Kidney glomerular epithelial cell (primary cell): ENCODE results near the gene TCERG1.
"Not testable (repeated sequence)": the region's sequence is repeated elsewhere in the genome, so short reads cannot be mapped to it uniquely, and the experiment has no call there.

Experiments
- DNase-seq: peaks from one replicate; lab custom pipeline; 2025; lab: John Stamatoyannopoulos, UW

TCERG1 gene

DNA sequence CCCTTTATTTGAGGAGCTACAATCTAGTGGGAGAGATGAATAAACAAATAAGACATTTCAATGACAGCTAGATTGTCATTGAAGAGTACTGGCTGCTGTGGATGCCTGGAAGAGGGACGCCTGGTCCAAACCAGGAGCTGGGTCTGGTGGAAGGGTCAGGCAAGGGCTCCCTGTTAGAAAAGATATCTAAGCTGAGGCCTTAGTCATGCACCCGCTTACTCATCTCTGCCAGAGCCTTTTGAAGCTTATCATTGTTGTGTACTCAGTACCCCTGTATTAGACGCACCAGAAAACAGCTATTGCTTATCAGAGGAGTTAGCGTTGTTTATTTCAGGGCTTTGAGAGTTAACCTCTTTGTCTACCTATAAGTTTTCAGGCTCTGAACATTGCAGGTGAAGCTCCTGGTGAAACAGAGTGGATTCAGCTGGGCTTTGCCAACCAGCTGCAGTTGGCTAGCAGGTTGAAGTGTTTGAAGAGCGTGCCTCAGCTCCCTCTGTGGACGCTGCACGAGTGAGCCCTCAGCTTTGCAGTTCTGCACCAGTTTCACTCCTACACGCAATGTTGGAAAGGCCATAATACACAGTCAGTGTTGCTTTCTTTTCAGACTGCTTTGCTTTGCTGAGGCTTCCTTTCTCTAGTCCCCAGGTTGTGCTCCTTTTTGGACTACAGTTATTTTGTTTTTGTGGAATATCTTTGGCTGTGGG, 74.4 kb downstream of the TCERG1 start:
- no peak for DNase-seq

DNA sequence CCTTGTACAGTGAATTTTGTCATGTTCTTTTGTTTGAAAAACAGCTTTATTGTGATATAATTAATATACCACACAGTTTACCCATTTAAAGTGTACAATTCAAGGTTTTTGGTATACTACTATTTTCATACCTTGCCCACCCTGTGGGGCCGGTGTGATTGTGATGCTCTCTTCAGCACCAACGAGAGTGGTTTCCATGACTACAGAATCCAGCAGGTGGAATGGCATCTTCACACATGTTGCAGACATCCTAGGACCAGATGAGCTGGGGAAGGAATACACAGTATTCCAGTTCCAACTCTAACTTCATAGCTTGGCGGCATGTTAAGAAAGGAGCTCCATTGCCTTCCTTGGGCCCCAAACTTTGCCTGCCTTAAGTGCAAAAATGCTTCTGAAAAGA, 76.6 kb downstream of the TCERG1 start:
- DNase-seq = no peak

DNA sequence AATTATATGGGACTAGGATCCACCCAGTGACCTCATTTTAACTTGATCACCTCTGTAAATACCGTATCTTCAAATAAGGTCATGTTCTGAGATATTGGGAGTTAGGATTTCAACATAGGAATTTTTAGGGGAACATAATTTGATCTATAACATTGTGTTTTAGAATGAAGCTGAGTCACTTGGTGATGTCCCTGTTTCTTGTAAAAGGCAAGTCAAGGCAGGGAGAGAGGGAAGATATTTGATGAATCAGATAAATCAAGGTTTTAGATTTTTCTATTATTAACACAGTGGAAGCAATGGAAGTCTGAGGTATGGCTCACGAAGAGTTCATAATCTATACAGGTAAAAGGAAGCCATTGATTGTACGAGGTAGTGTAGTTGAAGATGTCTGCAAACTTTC, 80.7 kb downstream of the TCERG1 start:
- no peak for DNase-seq

DNA sequence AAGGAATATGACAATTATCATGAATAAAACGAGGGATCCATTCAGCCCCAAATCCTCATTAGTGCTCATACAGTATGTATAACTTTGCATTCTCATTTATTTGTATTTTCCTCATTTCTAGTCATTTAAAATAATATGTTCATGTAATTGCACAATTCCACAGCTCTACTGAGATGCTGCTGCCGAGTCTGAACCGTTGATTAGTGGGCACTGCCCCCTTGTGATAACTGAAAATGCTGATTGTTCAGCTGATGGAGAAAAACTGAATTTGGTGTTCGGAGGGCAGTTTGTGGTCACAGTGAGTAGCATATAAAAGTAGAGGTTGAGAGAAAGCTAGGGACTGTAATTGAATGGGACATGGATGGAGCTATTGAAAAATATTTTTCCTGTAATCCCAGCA, 81.1 kb downstream of the TCERG1 start:
- DNase-seq = no peak

DNA sequence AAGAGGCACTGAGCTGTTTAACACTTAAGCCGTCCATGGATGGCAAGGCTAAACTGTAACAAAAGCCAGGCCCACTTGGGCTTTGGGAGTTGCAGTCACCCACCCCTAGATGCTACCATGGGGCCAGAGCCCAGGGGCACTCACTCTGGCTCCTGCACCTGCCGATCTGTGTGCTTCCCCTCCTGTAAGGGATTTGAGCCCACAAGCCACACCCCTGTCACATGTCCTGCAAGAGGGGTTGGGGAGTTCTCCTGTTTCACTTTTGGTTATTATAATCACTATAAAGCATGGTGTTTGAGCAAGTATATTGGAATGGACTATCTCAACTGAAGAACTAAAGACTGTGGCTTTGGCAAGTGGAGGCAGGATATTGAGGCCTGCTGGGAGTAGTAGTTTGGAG, 82.9 kb downstream of the TCERG1 start:
- DNase-seq = no peak

DNA sequence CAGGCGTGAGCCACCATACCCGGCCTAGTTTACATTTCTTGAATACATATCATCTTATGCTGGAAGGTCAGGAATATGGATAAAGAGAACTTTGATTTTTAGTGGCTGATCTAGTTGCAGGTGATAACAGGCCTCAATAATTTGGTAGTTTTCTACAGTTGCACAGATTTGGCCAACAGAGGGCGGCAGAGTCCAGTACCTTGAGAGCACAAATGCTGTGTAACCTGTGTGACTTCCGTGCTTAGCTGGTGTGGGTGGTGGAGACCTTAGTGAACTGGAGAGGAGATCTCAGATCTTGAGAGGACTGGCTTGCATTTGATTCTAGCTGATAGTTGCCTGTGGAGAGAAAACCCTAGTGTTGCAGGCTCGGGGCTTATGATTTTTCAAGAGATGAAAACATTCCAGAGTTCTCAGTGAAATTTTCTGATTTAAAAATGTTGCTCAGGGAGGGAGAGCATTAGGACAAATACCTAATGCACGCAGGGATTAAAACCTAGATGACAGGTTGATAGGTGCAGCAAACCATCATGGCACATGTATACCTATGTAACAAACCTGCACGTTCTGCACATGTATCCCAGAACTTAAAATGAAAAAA, 86.2 kb downstream of the TCERG1 start:
- DNase-seq = peak; percentile 74

DNA sequence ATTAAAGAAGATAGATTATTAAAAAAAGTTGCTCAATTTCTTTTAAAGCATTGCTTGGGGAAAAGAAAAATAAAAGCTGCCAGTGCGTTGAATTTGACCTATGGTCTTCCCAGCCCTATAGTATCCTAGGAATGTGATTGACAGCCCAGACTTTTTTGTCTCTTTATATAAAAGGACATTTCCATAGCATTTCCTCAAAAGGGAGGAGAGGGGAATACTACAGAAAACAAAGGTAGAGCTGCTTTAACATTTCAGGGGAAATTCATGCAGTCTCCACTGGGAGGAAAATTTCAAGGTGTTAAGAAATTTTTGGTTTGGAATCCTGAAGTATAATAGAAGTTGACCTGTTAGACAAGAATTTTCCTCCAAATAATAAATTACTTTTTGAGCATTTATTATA, 86.7 kb downstream of the TCERG1 start:
- no peak for DNase-seq

DNA sequence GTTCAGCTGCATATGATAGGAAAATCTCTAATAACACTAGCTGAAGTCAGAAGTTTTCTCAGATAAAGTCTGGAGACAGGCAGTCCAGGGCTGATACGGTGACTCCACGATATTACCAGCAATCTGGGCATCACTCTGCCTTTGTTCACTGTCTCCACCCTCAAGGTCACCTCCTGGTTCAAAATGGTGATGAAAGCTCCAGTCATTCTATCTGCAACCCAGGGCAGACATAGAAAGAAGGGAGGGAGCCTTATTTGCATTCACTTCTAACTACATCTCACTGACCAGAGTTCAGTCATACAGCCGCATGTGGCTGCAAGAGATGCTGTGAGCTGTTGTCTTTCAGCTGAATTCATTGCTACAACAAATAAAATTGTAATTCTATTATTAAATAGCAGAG, 91.3 kb downstream of the TCERG1 start:
- no peak for DNase-seq

DNA sequence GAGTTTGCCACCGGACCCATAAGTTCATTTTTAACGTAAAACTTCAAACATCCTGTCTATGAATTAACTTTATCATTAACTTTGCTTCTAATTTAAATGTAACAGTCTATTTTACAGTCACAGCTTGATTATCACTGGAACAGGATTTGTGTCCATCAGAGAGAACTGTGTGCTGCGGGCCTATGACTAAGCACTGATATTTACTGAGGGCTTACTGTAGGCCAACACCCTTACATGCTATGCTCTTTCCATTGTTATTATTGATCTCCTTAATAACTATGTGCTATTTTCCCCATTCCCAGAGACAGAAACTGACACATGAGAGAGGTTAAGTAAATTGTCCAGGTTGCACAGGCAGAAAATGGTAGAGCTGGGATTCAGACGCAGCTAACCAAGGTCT, 92.8 kb downstream of the TCERG1 start:
- no peak for DNase-seq

DNA sequence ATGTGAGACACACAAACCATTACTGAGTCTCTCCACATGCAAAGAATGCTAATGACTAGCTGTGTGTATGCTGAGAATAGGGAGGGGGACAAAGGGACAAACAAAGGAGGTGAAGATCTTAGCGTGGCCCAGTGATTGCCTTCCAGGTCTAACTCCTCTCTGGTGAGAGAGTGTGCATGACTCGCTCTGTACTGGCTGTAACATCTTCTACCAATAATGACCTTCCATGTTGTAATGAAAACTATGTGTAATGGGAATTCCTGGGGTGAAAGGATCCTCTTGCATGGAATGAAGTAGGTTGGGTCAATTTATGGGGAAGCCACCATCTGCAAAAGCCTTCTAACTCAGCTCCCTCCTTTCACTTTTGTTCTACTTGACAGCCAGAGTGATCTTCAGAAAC, 93.3 kb downstream of the TCERG1 start:
- no peak for DNase-seq

DNA sequence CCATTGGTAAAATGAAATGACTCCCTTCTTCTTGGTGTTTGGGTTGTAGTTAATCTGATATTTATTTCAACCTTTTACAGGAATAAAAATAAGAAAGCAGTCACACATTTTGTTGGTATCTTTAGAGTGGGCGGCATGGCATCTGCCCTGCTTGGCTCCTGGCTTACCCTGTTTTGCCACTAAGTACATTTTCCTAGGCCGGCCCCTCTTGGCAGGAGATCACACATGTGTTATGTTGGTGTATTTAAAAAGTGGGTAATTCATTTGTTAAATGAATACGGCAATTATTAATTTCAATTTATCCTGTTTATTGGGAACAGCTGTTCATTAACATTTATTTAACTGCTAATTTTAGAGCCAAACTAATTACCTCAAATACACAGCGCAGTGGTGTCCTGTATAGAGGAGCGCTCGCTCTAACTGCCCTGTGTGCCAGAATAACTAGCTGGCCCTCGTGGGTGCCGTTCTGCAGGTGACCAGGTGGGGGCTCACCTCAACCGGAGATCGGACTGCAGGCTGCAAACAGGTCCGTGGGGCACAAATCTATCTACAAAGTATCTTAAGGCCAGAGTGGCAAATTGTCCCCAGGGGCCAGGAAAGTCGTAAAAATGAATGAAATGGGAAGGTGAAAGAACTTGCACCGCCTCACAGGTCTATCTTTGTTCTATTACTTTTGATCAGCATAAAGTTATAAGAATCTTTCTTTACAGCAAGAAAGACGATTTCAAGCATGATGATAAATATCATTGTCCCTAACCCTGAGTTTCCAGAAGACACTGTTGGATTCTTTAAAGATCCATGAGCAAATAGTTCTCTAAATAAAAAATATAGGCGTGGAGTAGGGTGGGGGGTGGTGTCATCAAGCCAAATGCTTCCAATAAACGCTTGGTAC, 95.1 kb downstream of the TCERG1 start:
- peak; percentile 55 for DNase-seq

DNA sequence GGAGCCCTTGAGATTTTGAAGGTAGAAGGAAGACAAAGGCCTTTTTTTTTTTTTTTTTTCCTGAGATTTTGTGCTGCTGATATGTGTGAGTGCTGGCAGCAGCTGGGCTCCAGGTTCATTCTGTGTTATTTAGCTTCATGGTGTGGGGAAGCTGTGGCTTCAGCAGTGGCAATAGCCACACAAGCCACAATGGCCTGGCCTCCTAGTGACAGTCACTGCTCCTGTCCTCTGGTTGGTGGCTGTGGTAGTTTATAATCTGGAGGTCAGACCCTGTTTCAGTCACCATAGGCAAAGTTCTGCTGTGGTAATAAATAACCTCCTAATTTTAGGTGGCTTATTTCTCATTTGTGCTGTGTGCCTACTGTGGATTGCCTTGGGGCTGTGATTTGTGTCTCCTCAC, 97.1 kb downstream of the TCERG1 start:
- DNase-seq = no peak

DNA sequence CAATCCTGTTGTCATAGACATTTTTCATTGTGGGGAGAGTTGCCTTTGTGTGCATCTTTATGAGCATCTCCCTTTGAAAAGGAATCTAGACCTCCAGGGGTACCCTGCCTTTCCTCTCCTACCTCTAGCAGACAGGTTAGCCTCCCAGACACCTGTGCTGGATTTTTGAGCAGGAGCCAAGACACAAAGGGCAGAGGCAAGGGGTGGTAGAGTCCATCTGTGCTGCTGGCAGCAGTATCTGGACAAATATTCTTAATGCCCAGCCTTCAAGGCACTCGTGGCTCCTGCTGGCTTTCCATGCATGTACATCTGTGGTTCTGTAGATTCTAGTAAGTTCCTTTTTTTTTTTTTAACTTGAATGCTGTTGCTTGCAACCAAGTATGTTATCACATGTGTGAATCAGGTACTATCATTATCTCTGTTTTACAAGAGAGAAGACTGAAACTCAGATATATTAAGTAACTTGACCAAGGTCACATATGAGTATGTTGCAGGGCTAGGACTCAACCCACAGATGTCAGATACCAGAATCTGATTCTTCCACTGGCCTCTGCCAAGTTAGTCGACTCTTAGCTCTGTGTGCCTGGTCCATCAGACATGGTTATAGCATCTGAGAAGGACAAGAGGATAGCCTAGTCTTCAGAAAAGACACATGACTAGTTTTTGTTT, 101.8 kb downstream of the TCERG1 start:
- no peak for DNase-seq

DNA sequence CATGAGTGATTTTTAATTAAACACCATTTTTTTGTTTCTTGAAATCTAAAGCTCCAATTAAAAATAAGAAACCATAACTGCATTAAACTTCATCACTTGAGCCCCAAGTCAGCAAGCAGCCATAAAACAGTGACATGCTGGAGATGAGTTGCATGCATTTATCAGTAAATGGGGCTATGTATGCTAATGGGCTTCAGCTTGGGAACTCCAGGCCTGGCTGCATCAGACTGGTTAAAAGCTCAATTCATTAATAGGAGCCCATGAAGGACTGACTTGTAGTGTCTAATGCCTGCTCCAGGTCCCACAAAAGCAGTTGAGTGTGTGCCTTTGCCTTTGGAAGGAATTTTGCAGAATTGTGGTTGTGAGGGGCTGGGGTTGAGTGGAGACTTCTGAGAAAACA, 102.5 kb downstream of the TCERG1 start:
- DNase-seq = no peak

DNA sequence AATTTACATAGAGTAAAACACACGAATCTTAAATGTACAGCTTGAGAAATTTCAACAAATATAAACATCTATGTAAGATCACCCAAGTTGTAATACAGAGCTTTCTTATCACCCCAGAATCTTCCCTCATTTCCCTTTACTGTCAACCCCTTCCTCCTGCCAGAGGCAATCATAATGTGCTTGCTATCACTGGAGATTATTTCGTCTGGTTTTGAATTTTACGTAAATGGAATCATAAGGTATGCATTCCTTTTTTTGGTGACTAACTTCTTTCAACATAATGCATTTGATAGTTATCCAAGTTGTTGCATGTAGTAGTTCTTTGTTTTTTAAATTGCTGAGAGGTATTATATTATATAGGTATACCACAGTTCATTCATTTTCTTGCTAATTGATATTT, 106.3 kb downstream of the TCERG1 start:
- DNase-seq = no peak

DNA sequence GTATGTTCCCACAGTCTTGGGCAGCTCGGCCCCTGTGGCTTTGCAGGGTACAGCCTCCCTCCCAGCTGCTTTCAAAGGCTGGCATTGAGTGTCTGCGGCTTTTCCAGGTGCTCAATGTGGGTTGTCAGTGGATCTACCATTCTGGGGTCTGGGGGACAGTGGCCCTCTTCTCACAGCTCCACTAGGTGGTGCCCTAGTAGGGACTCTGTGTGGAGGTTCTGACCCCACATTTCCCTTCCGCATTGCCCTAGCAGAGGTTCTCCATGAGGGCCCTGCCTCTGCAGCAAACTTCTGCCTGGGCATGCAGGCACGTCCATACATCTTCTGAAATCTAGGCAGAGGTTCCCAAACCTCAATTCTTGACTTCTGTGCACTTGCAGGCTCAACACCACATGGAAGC, 109.8 kb downstream of the TCERG1 start:
- DNase-seq = not testable (repeated sequence)

DNA sequence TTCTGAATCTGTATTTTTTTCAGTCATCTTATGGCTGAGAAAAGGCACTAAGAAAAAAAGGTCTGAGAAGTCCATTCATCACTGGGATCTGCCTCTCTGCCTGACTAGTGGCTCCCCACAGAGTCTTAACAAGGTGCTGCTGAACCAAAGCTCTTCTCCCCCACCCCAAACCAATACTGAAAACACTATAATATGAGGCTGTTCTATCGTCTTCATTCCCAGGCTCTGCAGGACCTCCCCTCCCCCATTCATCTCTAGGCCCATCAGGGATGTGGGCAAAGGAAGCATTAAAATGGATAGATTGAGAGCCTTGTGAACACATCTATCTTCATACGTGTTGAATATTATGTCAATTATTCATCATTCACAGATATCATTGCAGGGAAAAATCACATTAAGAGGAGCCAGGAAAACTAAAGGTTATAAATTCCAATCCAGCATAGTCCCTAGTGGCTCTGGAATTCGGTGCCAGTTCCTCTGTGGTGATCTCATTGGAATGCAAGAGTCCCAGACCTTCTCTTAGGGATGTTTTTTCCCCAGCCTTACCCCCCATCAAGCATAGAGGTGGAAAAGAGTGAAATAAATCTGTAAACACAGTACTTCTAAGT, 113.2 kb downstream of the TCERG1 start:
- peak; percentile 70 for DNase-seq
